22Rv1 (cell line): ENCODE data around the gene TJP3.

Experiments used
- CTCF ChIP-seq: fragments of 450-650 bp; IDR thresholded peaks from 2 replicates; pipeline ENCODE4 v1.5.1; 2017; ENCODE audit warnings: mild to moderate bottlenecking
- ZFX ChIP-seq: fragments of 450-650 bp; IDR thresholded peaks from 2 replicates; pipeline ENCODE4 v1.6.1; 2017; ENCODE audit warnings: antibody characterized with exemption, borderline replicate concordance

GRCh38 chr19:3723883-3724282, 15.7 kb downstream of the TJP3 start:
- TF ChIP-seq CTCF: no peak
- no peak for TF ChIP-seq ZFX
